Activated naive CD8-positive, alpha-beta T cell treated with anti-CD3 and anti-CD28 coated beads, Interleukin-2, amount 50 U/mL, for 24 hours (primary cell): ENCODE measurements around the gene OR6Q1.

ENCODE experiments used
- ATAC-seq: fragments of 150-1000 bp; cut with Tn5 transposase; one replicate; pipeline ENCODE4 v1.10.0; 2021
- DNase-seq: peaks from one replicate; pipeline ENCODE4 v3.0.0; 2021
- H3K27ac Mint-ChIP-seq: one replicate; pipeline ENCODE4 v1.8.0; 2021; ENCODE audit warnings: mild to moderate bottlenecking, mixed read lengths
- H3K27me3 Mint-ChIP-seq: one replicate; pipeline ENCODE4 v1.8.0; 2021; ENCODE audit warnings: mixed read lengths
- H3K36me3 Mint-ChIP-seq: one replicate; pipeline ENCODE4 v1.8.0; 2021; ENCODE audit warnings: low read depth, mixed read lengths
- H3K4me1 Mint-ChIP-seq: one replicate; pipeline ENCODE4 v1.8.0; 2021; ENCODE audit warnings: mixed read lengths
- H3K4me3 Mint-ChIP-seq: one replicate; pipeline ENCODE4 v1.8.0; 2021; ENCODE audit warnings: mild to moderate bottlenecking, moderate library complexity, mixed read lengths
- H3K9me3 Mint-ChIP-seq: one replicate; pipeline ENCODE4 v1.8.0; 2021; ENCODE audit warnings: mixed read lengths

OR6Q1 gene

DNA sequence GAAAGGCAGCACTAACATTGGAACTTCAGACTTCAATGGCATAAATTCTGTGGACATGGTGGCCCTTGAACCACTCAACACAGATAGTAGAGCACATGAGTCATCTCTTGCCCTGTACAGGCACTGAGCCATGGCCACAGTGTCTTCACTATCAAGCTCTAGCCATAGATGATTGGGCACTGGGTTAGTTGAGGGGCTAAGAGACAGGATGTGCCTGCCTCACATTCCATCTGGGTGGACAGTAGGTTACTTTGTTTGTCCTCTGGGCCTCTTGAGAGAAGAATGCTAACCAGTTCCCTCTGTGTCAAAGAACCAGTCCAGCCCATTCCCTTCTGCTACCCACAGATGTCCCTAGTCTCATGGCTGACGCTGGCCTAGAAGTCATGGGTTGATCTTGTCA lies 39.8 kb downstream of the OR6Q1 start:
- H3K4me3 Mint-ChIP-seq = no peak overlapping the region
- DNase-seq (no peak), ATAC-seq (no peak)
- no peak overlapping the region for H3K27ac Mint-ChIP-seq
- no peaks in the 10 kb centered on the region for H3K9me3 Mint-ChIP-seq
- H3K36me3 Mint-ChIP-seq = no peaks in the 10 kb centered on the region
- H3K27me3 Mint-ChIP-seq = no peaks in the 10 kb centered on the region
- H3K4me1 Mint-ChIP-seq = no peaks in the 10 kb centered on the region

- ATAC-seq (no peak), DNase-seq (no peak)
- no peak overlapping the region for H3K27ac Mint-ChIP-seq
- H3K4me3 Mint-ChIP-seq = no peak overlapping the region
- H3K27me3 Mint-ChIP-seq = peaks cover 2% of the 10 kb centered on the region
- H3K36me3 Mint-ChIP-seq = no peaks in the 10 kb centered on the region
- H3K4me1 Mint-ChIP-seq = no peaks in the 10 kb centered on the region
- peaks cover 3% of the 10 kb centered on the region for H3K9me3 Mint-ChIP-seq
Observed at GRCh38 chr11:58075781-58076180, 45.0 kb downstream of the OR6Q1 start.
